ENCODE results near the gene FJX1.
"Not testable (repeated sequence)": the region's sequence is repeated elsewhere in the genome, so short reads cannot be mapped to it uniquely, and the experiment has no call there.

Gene FJX1

GRCh38 chr11:35633827-35634423 lies 15.7 kb downstream of the FJX1 start:
- DNase-seq (ENCODE audit: low spot score): no peak

- DNase-seq (ENCODE audit: low spot score): no peak
Observed at GRCh38 chr11:35635933-35636332, 17.7 kb downstream of the FJX1 start.

GRCh38 chr11:35639591-35640179 lies 21.4 kb downstream of the FJX1 start:
- DNase-seq (ENCODE audit: low spot score): no peak

DNA sequence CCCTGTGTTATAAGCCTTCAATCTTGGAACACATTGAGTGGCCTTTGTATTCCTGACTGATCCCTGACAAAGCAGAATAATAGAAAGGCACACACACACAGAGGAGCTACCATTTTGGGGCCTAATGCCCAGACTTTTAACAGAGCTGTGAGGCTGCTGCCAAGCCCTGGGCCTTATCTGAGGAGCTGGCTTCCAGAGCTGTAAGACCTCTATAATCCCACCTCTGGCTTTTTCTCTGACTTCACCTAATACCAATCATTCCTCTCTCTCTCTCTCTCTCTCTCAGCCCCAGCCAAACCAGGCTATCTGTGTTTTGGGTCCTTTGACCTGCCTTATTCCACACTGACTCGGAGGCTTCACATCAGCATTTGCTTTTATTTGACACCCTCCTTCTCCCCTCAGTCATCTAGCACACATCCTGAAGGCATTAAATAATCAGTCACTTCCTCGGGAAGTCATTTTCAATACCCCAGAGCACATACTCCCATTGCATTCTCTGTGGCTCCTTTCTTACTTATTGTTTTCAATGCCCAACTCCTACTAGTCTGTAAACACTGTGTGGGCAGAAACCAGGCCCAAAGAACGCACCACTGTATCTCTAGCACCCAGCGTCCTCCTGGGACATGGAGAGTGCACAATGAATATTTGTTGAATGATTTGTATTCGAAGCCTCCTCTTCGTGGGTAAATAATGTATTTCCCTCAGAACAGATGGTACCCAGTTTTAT lies 23.1 kb downstream of the FJX1 start:
- DNase-seq (ENCODE audit: low spot score): peak; percentile 15

DNA sequence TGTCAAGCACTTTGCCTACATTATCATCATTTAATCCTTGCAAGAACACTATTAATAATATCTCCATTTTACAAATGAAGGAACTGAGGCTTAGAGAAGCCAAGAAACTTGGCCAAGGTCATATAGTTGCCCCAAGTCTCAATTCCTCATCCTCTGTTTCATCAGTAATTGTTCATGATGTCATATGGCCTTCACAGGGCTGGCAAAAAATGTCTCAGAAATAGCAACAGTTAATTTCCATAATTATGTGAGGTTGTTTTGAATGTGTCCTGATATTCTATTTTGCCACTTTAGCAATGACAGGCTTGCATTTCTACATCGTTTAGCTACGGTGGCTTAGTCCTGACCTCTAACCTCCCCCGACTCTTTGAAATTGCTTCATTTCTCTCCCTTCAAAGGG lies 23.7 kb downstream of the FJX1 start:
- no peak for DNase-seq (ENCODE audit: low spot score)

GRCh38 chr11:35647421-35648093 lies 29.3 kb downstream of the FJX1 start:
- DNase-seq (ENCODE audit: low spot score): no peak

GRCh38 chr11:35650006-35650405 lies 31.7 kb downstream of the FJX1 start:
- no peak for DNase-seq (ENCODE audit: low spot score)

GRCh38 chr11:35650467-35650866 lies 32.2 kb downstream of the FJX1 start:
- no peak for DNase-seq (ENCODE audit: low spot score)

DNA sequence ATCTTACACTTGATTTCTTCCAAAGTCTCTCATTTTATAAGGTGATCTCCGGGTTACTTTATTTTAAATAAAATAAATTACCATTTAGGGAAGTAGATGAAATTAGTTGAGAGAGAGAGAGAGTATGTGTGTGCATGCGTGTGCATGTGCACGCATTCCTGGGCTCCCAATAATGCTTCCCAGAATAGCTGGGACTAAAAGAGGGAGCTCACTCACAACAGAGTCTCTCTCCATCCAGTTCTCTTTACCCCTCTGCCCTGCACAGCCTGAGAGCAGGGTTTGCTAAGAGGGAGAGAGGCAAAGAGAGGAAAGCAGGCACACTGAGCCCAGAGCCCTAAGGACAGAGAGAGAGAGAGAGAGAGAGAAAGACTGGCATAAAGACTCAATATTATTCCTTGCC lies 33.0 kb downstream of the FJX1 start:
- no peak for DNase-seq (ENCODE audit: low spot score)

DNA sequence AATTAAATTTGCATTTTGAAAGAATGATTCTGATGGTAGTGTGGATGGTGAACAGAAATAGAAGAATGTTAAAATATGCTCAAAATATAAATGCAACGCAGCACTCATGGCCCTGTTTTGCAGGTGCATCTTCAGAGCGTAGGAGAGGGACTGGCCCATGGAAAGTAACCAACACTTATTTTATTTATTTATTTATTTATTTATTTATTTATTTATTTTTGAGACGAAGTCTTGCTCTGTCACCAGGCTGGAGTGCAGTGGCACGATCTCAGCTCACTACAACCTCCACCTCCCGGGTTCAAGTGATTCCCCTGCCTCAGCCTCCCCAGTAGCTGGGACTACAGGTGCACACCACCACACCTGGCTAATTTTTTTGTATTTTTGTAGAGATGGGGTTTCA lies 34.5 kb downstream of the FJX1 start:
- not testable (repeated sequence) for DNase-seq (ENCODE audit: low spot score)

DNA sequence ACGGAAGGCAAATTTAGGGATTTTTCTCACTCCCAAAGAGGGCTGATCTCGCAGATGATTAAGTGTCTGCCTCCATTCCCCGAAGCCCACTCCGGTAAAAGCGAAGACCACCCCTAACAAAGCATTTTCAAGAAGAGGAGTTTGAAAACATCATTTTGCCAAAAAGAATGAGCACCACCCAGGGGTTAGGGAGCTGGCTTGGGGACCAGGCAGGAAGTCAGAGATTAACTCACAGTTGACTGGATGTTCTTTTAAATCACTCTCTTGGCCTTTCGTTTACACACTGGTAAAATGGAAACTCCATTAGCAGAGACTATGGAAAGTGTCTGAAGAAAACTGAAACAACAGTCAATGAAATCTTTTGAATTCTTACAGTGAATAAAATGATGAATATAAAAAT lies 36.5 kb downstream of the FJX1 start:
- DNase-seq (ENCODE audit: low spot score): no peak

DNA sequence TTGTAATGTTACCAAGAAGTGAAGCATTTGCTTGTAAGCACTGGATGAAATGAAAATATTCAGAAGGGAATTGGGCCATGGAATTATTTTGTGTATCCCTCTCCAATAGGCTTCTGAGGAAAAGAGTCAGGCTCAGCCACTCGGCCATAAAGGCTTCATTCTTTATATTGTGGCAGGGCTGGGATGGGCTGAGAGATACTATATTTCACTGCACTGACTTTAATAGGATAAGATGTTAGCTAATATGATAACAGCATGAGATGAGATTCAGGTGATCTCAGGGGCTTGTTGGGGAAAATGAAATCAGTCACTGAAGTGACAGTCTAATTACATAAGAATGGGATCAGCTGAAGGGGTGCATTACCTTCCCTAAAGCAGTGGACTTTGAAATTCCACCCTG lies 37.0 kb downstream of the FJX1 start:
- no peak for DNase-seq (ENCODE audit: low spot score)

- no peak for DNase-seq (ENCODE audit: low spot score)
Observed at GRCh38 chr11:35655856-35656255, 37.6 kb downstream of the FJX1 start.

DNA sequence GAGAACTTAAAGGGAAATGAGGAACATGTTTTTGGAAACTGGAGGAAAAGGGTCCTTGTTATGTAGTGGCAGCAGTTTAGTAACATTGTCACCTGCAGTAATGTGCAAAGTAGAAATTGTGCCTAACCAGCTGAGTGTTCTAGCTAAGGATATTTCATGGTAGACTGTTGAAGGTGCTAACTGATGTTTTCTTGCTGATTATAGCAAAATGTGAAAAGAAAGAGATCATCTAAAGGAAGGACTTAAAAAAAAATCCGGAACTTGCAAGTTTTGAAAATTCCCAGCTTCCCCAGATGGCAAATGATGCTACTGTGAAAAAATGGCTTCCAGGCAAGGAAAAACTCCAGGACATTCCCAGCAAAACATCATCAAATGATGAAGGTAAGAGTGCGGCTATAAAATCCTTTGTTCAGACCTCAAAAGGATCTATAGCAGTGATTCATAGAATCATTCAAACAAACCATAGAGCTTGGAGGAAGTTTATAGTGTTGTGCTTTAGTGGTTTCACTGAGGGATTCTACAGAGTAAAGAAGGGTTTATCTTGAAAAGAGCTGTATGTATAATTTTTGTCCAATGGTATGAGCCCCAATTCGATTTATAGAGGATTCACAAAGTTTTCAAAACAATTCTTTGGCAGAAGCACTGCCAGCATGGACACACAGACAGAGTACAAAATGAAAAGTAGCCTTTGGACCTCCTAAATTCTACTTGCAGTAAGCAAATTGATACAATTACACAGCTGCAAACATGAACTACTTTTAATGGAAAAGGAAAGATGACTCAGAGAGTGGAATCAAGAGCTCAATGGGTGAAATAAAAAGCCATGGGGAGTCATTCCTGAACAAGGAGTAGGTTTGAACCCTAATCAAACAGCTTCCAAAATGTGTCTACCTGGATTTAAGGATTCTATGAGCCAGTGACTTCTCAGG lies 40.0 kb downstream of the FJX1 start:
- DNase-seq (ENCODE audit: low spot score): no peak

DNA sequence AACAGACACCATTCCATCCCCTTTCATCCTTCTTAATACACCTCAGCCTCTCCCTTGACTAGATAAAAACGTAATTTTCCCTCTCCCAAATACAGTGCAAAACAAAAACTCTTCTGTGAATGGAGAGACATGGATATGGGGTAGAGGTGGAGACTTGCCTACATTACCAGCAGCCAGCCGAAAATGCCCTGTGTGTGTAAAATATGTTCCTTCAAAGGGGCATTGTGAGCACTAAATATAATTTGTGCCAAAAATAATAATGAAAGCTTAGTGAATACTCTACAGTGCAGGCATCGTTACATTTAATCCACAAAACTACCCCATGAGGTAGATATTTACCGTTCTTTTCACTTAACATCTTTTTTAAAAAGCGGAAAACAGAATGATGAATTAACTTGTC lies 43.3 kb downstream of the FJX1 start:
- peak; percentile 36 for DNase-seq (ENCODE audit: low spot score)

- DNase-seq (ENCODE audit: low spot score): peak; percentile 88
Observed at GRCh38 chr11:35662061-35662648, 43.9 kb downstream of the FJX1 start.

GRCh38 chr11:35662649-35663407 lies 44.6 kb downstream of the FJX1 start, which contains the start of gene TRIM44:
TSS of gene TRIM44 (plus strand) at chr11:35662775. CDS start at chr11:35663112, 337 bp downstream.
- DNase-seq (ENCODE audit: low spot score): peak; percentile 53

GRCh38 chr11:35663408-35663702 lies 45.1 kb downstream of the FJX1 start:
- no peak for DNase-seq (ENCODE audit: low spot score)

GRCh38 chr11:35664977-35665441 lies 46.7 kb downstream of the FJX1 start:
- DNase-seq (ENCODE audit: low spot score): no peak

GRCh38 chr11:35667257-35667656 lies 49.0 kb downstream of the FJX1 start:
- DNase-seq (ENCODE audit: low spot score): no peak

DNA sequence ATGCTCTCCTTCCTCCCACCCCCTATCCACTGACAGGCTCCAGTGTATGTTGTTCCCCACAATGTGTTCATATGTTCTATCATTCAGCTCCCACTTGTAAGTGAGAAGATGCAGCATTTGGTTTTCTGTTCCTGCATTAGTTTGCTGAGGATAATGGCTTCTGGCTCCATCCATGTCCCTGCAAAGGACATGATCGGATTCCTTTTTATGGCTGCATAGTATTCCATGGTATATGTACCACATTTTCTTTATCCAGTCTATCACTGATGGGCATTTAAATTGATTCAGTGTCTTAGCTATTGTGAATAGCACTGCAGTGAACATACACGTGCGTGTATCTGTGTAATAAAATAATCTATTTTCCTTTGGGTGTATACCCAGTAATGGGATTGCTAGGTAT lies 50.1 kb downstream of the FJX1 start:
- DNase-seq (ENCODE audit: low spot score): not testable (repeated sequence)
